CD4-positive, CD25-positive, alpha-beta regulatory T cell (primary cell): ENCODE measurements around the gene GRK1. TPM values are rescaled to one million over a fixed set of nuclear protein-coding genes. Genes with fewer than 3 reads are reported as not detected.
"Not testable (repeated sequence)": the region's sequence is repeated elsewhere in the genome, so short reads cannot be mapped to it uniquely, and the experiment has no call there.

Source experiments
- ATAC-seq, 2 donors: fragments of 150-1000 bp; cut with Tn5 transposase; one replicate each; pipeline ENCODE4 v1.10.0; 2021; ENCODE audit warnings: low read depth in 2 of 2, moderate number of reproducible peaks in 2 of 2, moderate library complexity in 1 of 2
- DNase-seq, 3 donors: peaks; one replicate each; pipeline versions ENCODE4 v3.0.0 to v3.0.0-alpha.2; 2012 to 2022; ENCODE audit warnings: mixed read lengths in 1 of 3
- H3K27ac ChIP-seq: one replicate; pipeline ENCODE4 v1.7.0; 2013; ENCODE audit warnings: mild to moderate bottlenecking, low read length; ENCODE audit not compliant: insufficient read depth, poor library complexity, severe bottlenecking
- H3K27me3 ChIP-seq: one replicate; pipeline ENCODE4 v1.7.0; 2013; ENCODE audit warnings: low read length; ENCODE audit not compliant: control insufficient read depth, insufficient read depth
- H3K36me3 ChIP-seq: one replicate; pipeline ENCODE4 v1.7.0; 2013; ENCODE audit warnings: mild to moderate bottlenecking, low read length, moderate library complexity; ENCODE audit not compliant: control insufficient read depth, insufficient read depth
- H3K4me1 ChIP-seq: 2 replicates; pipeline ENCODE4 v1.7.0; 2013; ENCODE audit warnings: mild to moderate bottlenecking, low read length; ENCODE audit not compliant: insufficient read depth, control insufficient read depth, poor library complexity, severe bottlenecking
- H3K4me3 ChIP-seq: one replicate; pipeline ENCODE4 v1.7.0; 2013; ENCODE audit warnings: low read depth, mild to moderate bottlenecking, low read length, moderate library complexity
- H3K9me3 ChIP-seq, 2 experiments: 1 replicate in 1 of 2; 2 replicates in 1 of 2; pipeline ENCODE4 v1.7.0; 2013; ENCODE audit warnings: low read length in 2 of 2, mild to moderate bottlenecking in 1 of 2, moderate library complexity in 1 of 2; ENCODE audit not compliant: control insufficient read depth in 2 of 2
- H3K27ac Mint-ChIP-seq, 3 donors: one replicate each; pipeline ENCODE4 v1.8.0; 2020 to 2022; ENCODE audit warnings: mild to moderate bottlenecking in 3 of 3, mixed read lengths in 3 of 3, moderate library complexity in 2 of 3
- H3K27me3 Mint-ChIP-seq: one replicate; pipeline ENCODE4 v1.8.0; 2022; ENCODE audit warnings: mild to moderate bottlenecking, mixed read lengths
- H3K36me3 Mint-ChIP-seq: one replicate; pipeline ENCODE4 v1.8.0; 2020; ENCODE audit warnings: mixed read lengths
- H3K4me1 Mint-ChIP-seq, 4 donors: one replicate each; pipeline ENCODE4 v1.8.0; 2020 to 2022; ENCODE audit warnings: mixed read lengths in 4 of 4, mild to moderate bottlenecking in 1 of 4
- H3K4me3 Mint-ChIP-seq, 4 donors: one replicate each; pipeline ENCODE4 v1.8.0; 2020 to 2022; ENCODE audit warnings: mild to moderate bottlenecking in 4 of 4, mixed read lengths in 4 of 4, moderate library complexity in 3 of 4
- H3K9me3 Mint-ChIP-seq, 7 donors: one replicate each; pipeline ENCODE4 v1.8.0; 2020 to 2022; ENCODE audit warnings: mixed read lengths in 7 of 7, mild to moderate bottlenecking in 3 of 7, moderate library complexity in 2 of 7
- polyA plus RNA-seq, 4 donors: library from polyadenylated mRNA; unstranded; fragments of 300-500 nt; fragmentation: Illumina TruSeq; gene quantifications; one replicate each; pipeline ENCODE4 v1.2.3, GENCODE V29; 2021
- total RNA-seq: library from RNA; stranded (reverse); gene quantifications from one replicate; pipeline ENCODE4 v1.2.3, GENCODE V29; 2022

The GRK1 gene
- total and polyA plus RNA-seq, 5 donors from 2014 or later, result not detected

GRCh38 chr13:113622791-113623490, 44.1 kb upstream of the GRK1 start:
- Mint-ChIP-seq H3K27me3 (no peaks in the 10 kb centered on the region), H3K27ac (no peak overlapping the region), H3K4me3 (no peak overlapping the region), H3K4me1 (peaks cover 0 to 4% (median 0%) of the 10 kb centered on the region in 4 donors), H3K36me3 (peaks cover 18% of the 10 kb centered on the region), H3K9me3 (peaks cover 0 to 2% (median 0%) of the 10 kb centered on the region in 7 donors)
- no peak overlapping the region for H3K4me3 ChIP-seq
- DNase-seq (no peak), ATAC-seq (no peak)
- peaks cover 5% of the 10 kb centered on the region for H3K36me3 ChIP-seq
- no peaks in the 10 kb centered on the region for H3K27me3 ChIP-seq
- H3K9me3 ChIP-seq, result no peaks in the 10 kb centered on the region
- no peaks in the 10 kb centered on the region for H3K4me1 ChIP-seq
- H3K27ac ChIP-seq, result no peak overlapping the region

GRCh38 chr13:113623491-113624234, 43.4 kb upstream of the GRK1 start:
- Histone ChIP-seq H3K4me3 (no peak overlapping the region), H3K27ac (no peak overlapping the region), H3K9me3 (no peaks in the 10 kb centered on the region), H3K36me3 (peaks cover 5% of the 10 kb centered on the region), H3K4me1 (no peaks in the 10 kb centered on the region), H3K27me3 (no peaks in the 10 kb centered on the region)
- ATAC-seq (no peak), DNase-seq (no peak)
- Mint-ChIP-seq H3K27ac (peak overlapping the region in 1 of 3 donors; percentile 60), H3K4me1 (peaks cover 0 to 1% (median 0%) of the 10 kb centered on the region in 4 donors), H3K36me3 (peaks cover 15% of the 10 kb centered on the region), H3K4me3 (no peak overlapping the region), H3K27me3 (no peaks in the 10 kb centered on the region), H3K9me3 (peaks cover 0 to 3% (median 0%) of the 10 kb centered on the region in 7 donors)

GRCh38 chr13:113624235-113624587, 42.8 kb upstream of the GRK1 start:
- H3K4me3 ChIP-seq, result no peak overlapping the region
- H3K9me3 ChIP-seq, result no peaks in the 10 kb centered on the region
- Mint-ChIP-seq H3K36me3 (peaks cover 15% of the 10 kb centered on the region), H3K4me3 (no peak overlapping the region), H3K9me3 (peaks cover 0 to 3% (median 0%) of the 10 kb centered on the region in 7 donors), H3K4me1 (no peaks in the 10 kb centered on the region), H3K27ac (peak overlapping the region in 2 of 3 donors; percentile 60 to 83), H3K27me3 (no peaks in the 10 kb centered on the region)
- H3K4me1 ChIP-seq, result no peaks in the 10 kb centered on the region
- no peaks in the 10 kb centered on the region for H3K27me3 ChIP-seq
- peaks cover 6% of the 10 kb centered on the region for H3K36me3 ChIP-seq
- no peak for ATAC-seq
- DNase-seq, result no peak
- H3K27ac ChIP-seq, result no peak overlapping the region

- H3K4me1 Mint-ChIP-seq, DNase-seq, H3K27me3 ChIP-seq, H3K9me3 Mint-ChIP-seq, H3K4me1 ChIP-seq, ATAC-seq, H3K4me3 Mint-ChIP-seq, H3K27ac ChIP-seq, H3K4me3 ChIP-seq, H3K27me3 Mint-ChIP-seq, H3K36me3 ChIP-seq, H3K9me3 ChIP-seq: not testable (repeated sequence)
- peaks cover 19% of the 10 kb centered on the region for H3K36me3 Mint-ChIP-seq
- peak overlapping the region in 1 of 3 donors; percentile 83 for H3K27ac Mint-ChIP-seq
These were observed 42.2 kb upstream of the GRK1 start for GRCh38 chr13:113624640-113625304.

GRCh38 chr13:113625965-113626721, 40.9 kb upstream of the GRK1 start:
- H3K27ac ChIP-seq, result no peak overlapping the region
- peaks cover 10% of the 10 kb centered on the region for H3K36me3 ChIP-seq
- Mint-ChIP-seq H3K4me1 (peaks cover 0 to 2% (median 0%) of the 10 kb centered on the region in 4 donors), H3K4me3 (no peak overlapping the region), H3K27me3 (no peaks in the 10 kb centered on the region), H3K36me3 (peaks cover 19% of the 10 kb centered on the region), H3K27ac (no peak overlapping the region), H3K9me3 (peaks cover 0 to 3% (median 0%) of the 10 kb centered on the region in 7 donors)
- no peaks in the 10 kb centered on the region for H3K27me3 ChIP-seq
- DNase-seq, result no peak
- H3K9me3 ChIP-seq, result no peaks in the 10 kb centered on the region
- no peak overlapping the region for H3K4me3 ChIP-seq
- ATAC-seq, result no peak
- no peaks in the 10 kb centered on the region for H3K4me1 ChIP-seq

- H3K9me3 Mint-ChIP-seq, result peaks cover 0 to 1% (median 0%) of the 10 kb centered on the region in 7 donors
- Histone ChIP-seq H3K36me3 (peaks cover 19% of the 10 kb centered on the region), H3K27ac (no peak overlapping the region), H3K27me3 (no peaks in the 10 kb centered on the region), H3K9me3 (no peaks in the 10 kb centered on the region), H3K4me1 (no peaks in the 10 kb centered on the region), H3K4me3 (no peak overlapping the region)
- DNase-seq (no peak), ATAC-seq (no peak)
- peak overlapping the region in 1 of 3 donors; percentile 41 for H3K27ac Mint-ChIP-seq
- no peak overlapping the region for H3K4me3 Mint-ChIP-seq
- H3K27me3 Mint-ChIP-seq, result no peaks in the 10 kb centered on the region
- H3K36me3 Mint-ChIP-seq, result peaks cover 16% of the 10 kb centered on the region
- peaks cover 0 to 2% (median 0%) of the 10 kb centered on the region in 4 donors for H3K4me1 Mint-ChIP-seq
These were observed 39.9 kb upstream of the GRK1 start for GRCh38 chr13:113627136-113627535.
